ENCODE measurements around the gene ATXN2. TPM values are rescaled to one million over a fixed set of nuclear protein-coding genes. Genes with fewer than 3 reads are reported as not detected.
"Not testable (repeated sequence)": the region's sequence is repeated elsewhere in the genome, so short reads cannot be mapped to it uniquely, and the experiment has no call there.

The ATXN2 gene
- total RNA-seq, 1 donor from 2014 or later, result 79.1 TPM

DNA sequence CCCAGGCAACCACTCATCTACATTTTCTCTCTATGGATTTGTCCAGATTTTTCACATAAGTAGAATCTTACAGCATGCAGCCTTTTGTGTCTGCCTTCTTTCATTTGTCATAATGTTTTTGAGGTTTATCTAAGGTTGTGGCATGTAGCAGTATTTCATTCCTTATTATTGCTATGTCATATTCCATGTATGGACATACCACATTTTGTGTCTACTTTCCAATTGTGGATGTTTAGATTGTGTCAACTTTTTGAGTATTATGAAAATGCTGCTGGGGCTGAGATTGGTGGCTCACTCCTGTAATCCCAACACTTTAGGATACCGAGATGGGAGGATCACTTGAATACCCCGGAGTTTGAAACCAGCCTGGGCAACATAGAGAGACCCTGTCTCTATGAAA lies 3.2 kb upstream of the ATXN2 start:
- no peak for FAIRE-seq
- no peak for DNase-seq (ENCODE audit: low spot score in 2 of 2)

DNA sequence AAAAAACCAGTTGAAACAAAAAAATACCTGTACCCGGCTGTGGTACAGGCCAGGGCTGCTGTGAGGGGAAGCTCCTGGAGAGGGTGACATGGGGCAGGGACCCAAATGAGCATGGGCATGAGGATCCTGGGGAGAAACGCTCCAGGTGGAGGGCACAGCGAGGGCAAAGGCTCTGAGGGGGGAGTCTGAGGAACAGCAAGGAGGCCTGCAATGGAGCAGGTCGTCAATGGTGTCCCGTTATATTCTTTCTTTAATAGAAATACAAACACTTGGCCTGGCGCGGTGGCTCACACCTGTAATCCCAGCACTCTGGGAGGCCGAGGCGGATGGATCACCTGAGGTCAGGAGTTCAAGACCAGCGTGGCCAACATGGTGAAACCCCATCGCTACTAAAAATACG lies 1.9 kb upstream of the ATXN2 start:
- not testable (repeated sequence) for FAIRE-seq; DNase-seq (ENCODE audit: low spot score in 2 of 2)

DNA sequence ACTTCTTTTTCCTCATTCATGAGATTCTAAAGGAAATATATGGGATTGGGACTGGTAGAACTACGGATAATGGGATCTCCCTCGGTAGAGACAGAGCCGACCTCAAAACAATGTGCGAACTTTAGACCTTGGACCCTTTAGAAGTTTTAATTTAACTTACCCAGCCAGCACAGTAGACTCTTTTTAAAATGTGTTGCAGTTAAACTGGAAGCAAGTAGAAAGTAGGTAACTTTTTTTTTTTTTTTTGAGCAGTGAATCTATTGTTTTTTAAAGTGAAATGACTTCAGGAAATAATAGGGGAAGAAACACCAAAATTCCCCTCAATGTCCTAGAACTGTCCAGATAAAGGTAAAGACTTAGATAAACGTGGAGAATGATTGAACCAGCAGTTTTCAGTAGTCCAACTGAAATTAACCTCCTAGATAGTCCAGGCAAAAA lies 1.1 kb upstream of the ATXN2 start:
- DNase-seq (ENCODE audit: low spot score in 2 of 2), result no peak
- FAIRE-seq, result no peak

DNA sequence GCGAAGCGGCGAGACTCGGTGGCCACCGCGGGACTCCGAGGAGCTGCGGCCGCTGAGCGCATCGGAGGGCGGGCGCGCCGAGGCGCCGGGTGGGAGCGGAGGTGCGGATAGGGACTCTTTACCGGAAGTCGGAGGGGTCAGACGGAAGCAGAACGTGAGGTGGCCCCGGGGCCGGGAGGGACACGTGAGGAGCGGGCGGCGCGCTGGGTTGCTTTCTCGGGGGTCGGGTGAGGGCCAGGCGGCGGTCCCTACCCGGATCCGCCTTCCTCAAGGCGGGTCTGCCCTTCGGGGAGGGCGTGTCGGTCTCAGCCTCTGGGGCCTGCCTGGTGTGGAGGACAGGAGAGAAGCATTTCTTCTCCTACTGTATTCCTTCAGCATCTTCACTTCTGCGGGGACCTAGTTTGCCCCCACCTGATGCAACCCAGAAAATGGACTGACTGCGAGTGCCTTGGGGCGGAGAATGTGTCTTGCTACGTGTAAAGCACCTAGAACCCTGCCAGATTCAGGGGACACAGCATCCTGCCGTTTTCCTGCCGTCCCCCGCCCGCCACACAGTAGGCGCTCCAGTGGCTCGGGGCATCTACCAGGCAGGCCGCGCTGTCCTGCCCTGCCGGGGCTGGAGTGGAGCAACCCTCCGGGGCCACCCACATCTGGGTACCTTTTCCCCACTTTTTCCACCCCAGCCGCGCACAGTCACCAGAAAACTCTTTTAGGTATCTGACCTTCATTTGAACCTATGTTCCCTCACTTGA lies 514 bp upstream of the ATXN2 start:
- DNase-seq (ENCODE audit: low spot score in 2 of 2) (peak; percentile 85 to 87), FAIRE-seq (no peak)

DNA sequence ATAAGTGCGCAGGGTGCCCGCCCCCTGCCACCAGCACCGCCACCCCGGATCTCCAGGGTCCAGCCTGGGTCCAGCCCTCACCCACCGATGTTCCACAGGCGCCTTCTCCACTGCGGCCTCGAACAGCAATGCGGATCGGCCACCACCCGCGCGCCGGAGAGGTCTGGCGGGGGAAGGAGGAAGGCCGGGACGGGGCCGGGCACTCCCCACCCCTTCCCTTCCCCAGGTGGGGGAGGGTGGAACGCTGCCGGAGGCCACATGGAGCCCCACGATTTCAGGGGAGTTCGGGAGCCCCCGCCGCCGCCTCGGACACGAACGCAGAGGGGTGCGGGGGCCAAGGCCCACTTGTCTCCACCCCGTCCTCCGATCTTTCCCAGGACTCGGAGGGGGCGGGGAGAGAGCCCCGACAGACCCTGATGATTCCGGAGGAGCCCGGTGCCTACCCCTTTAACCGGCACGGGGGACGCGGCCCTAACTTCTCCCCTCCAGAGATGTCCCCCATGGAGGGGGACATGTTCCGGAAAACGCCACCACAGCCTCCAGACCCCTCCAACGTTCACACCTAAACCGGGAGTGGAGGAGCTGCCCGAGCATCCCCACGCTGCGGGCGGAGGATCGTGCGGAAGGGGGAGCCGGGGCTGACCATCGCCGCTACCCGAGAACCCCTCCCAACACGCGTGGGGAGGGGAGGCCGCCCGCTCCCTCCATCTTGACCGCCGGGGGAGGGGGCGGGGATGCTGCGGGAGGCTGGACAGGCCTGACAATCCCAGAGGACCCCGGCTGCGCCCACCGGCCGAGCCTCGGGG lies 1.1 kb downstream of the ATXN2 start:
- no peak for FAIRE-seq
- DNase-seq (ENCODE audit: low spot score in 2 of 2), result peak; percentile 54 to 64

DNA sequence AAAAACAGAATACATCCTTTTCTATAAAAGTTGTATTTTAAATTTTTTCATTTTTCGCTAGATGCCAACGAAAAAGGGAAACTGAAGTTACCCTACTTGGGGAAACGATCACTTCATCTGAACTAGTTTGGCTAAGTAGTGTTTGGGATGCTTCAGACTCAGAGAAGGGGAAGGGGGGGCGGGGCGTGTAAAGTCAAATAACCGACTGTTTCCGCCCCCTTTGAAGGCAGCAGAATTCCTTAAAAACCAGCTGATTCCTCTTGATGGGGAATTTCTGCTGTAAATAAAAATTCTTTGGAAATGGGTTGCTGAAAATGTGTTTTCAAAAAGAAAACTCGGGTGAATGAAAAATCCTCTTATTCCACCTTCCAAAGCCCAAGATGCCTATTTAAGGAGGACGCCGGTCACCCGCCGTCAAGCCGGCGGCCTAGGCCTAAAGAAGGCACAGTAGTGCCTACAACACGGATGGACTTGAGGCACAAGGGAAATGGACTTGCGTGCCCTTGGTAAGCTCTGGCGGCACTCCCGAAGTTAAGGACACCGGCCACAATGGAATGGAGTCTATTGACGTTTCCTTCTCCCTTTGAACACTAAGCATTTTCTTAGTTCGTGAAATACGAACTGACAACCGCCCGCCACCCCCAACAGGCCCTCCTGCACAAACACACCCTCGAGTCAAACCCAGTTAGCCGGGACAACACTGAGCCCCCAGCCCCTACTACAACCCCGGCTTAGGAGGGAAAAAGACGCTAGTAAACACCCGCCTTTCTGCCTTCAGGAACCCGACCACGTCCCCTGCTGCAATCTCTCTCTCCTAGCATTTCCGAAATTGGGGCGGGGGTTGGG lies 1.9 kb downstream of the ATXN2 start:
- FAIRE-seq (no peak), DNase-seq (ENCODE audit: low spot score in 2 of 2) (peak; percentile 46 to 47)

DNA sequence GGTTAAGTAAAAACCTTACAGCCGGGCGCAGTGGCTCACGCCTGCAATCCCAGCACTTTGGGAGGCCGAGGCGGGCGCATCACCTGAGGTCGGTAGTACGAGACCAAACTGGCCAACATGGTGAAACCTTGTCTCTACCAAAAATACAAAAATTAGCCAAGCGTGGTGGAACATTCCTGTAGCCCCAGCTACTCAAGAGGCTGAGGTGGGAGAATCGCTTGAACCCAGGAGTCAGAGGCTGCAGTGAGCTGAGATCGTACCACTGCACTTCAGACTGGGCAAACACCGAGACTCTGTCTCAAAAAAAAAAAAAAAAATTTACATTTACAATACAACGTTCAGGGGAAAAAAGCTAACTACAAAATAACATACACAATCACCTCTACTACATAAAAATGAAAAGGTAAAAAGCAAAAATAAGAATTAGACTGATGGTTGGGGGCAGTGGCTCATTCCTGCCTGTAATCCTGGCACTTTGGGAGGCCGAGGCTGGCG lies 3.7 kb downstream of the ATXN2 start:
- not testable (repeated sequence) for DNase-seq (ENCODE audit: low spot score in 2 of 2); FAIRE-seq

DNA sequence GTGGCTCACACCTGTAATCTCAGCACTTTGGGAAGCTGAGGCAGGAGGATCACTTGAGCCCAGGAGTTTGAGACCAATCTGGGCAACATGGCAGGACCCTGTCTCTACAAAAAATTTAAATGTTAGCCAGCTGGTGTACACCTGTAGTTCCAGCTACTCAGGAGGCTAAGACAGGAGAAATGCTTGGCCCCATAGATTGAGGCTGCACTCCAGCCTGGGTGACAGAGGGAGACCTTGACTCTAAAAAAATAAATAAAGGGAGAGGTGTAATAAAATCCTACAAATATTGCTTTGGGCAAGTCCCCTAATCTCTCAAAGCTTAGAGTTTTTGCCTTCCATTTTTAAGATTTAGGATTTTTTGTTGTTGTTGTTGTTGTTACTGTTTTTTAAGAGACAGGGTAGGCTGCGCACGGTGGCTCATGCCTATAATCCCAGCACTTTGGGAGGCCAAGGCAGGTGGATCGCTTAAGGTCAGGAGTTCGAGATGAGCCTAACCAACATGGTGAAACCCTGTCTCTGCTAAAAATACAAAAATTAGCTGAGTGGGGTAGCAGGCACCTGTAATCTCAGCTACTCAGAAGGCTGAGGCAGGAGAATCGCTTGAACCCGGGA lies 7.6 kb downstream of the ATXN2 start:
- not testable (repeated sequence) for FAIRE-seq

DNA sequence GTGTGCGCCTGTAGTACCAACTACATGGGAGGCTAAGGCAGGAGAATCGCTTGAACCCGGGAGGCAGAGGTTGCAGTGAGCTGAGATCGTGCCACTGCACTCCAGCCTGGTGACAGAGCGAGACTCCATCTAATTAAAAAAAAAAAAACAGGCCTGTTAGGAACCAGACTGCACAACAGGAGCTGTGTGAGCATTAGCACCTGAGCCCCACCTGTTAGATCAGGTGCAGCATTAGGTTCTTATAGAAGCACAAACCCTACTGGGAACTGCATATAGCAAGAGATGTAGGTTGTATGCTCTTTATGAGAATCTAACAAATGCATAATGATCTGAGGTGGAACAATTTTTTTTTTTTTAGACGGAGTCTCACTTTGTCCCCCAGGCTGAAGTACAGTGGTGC lies 8.6 kb downstream of the ATXN2 start:
- DNase-seq (ENCODE audit: low spot score in 2 of 2), result no peak
- FAIRE-seq, result no peak

More for the DNA sequence above, 7.6 kb downstream of the ATXN2 start:
- DNase-seq (ENCODE audit: low spot score in 2 of 2), result not testable (repeated sequence)

DNA sequence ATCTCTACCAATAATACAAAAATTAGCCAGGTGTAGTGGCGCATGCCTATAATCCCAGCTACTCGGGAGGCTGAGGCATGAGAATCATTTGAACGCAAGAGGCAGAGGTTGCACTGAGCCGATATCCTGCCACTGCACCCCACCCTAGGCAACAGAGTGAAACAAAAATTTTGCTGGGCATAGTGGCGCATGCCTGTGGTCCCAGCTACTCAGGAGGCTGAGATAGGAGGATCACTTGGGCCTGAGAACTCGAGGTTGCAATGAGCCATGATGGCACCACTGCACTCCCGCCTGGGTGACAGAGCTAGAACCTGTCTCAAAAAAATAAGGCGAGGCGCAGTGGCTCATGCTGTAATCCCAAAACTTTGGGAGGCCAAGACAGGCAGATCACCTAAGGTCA lies 9.5 kb downstream of the ATXN2 start:
- DNase-seq (ENCODE audit: low spot score in 2 of 2) (no peak), FAIRE-seq (no peak)

DNA sequence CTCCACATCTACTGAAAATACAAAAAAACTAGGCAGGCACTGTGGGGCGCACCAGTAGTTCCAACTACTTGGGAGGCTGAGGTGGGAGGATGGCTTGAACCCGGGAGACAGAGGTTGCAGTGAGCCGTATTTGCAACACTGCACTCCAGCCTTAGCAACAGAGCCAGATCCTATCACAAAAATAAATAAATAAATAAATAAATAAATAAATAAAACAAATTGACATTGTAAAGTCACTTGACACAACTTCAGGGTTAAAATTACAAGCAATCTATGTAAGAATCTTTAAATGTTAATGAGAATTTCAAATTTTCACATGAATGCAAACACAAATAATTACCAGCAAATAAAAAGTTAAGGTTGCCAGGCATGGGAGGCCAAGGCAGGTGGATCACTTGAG lies 11.1 kb downstream of the ATXN2 start:
- DNase-seq (ENCODE audit: low spot score in 2 of 2) (no peak), FAIRE-seq (no peak)

DNA sequence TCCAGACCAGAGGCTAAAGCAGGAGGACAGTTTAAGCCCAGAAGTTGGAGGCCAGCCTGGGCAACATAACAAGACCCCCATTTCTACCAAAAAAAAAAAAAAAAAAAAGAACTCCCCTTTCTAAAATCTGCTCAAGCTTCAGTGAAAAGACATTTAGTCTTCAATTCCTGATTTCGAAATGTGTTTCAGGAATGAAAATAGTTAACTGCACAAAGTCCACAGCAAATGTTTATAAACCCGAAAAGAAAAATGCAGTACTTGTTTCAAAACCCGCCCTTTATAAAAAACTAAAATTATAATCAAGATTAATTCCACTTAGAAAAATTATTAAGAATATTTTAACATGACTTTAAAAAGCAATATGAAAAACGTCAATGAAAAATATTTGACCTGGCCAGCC lies 12.1 kb downstream of the ATXN2 start:
- FAIRE-seq (no peak), DNase-seq (ENCODE audit: low spot score in 2 of 2) (no peak)

DNA sequence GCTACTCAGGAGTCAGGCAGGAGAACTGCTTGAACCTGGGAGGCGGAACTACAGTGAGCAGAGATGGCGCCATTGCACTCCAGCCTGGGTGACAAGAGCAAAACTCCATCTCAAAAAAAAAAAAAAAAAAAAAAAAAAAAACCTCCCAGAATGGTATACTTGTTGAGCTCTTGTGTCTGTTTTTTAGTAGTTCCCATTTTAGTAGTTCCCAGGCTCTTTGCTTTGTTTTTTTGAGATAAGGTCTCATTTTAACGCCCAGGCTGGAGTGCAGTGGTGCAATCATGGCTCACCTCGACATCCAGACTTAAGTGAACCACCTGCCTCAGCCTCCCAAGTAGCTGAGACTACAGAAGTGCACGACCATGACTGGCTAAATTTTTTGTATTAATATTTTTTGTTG lies 13.4 kb downstream of the ATXN2 start:
- DNase-seq (ENCODE audit: low spot score in 2 of 2) (no peak), FAIRE-seq (no peak)

DNA sequence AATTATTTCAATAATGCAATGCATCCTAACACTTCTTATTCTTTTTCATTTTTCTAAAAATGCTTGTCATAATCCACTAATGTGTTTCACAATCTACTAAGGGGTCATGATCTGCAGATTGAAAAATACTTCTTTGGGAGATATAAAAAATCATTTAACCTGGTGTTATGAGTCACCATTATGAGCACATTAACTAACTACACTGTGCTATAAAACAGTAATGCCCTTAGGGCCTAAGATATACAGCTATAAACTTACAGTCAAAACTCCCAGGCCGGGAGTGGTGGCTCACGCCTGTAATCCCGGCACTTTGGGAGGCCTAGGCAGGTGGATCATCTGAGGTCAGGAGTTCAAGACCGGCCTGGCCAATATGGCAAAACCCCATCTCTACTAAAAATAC lies 14.2 kb downstream of the ATXN2 start:
- FAIRE-seq, result no peak

DNA sequence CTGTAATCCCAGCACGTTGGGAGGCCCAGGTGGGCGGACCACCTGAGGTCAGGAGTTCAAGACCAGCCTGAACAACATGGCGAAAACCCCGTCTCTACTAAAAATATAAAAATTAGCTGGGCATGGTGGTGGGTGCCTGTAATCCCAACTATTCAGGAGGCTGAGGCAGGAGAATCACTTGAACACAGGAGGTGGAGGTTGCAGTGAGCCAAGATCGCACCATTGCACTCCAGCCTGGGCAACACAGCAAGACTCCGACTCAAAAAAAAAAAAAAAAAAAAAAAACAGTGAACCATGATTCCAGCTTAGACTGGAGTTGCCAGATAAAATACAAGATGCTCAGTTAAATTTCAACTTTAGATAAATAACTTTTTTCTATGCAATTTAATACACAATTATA lies 15.6 kb downstream of the ATXN2 start:
- FAIRE-seq; DNase-seq (ENCODE audit: low spot score in 2 of 2): not testable (repeated sequence)

More for the DNA sequence above, 14.2 kb downstream of the ATXN2 start:
- no peak for DNase-seq (ENCODE audit: low spot score in 2 of 2)

DNA sequence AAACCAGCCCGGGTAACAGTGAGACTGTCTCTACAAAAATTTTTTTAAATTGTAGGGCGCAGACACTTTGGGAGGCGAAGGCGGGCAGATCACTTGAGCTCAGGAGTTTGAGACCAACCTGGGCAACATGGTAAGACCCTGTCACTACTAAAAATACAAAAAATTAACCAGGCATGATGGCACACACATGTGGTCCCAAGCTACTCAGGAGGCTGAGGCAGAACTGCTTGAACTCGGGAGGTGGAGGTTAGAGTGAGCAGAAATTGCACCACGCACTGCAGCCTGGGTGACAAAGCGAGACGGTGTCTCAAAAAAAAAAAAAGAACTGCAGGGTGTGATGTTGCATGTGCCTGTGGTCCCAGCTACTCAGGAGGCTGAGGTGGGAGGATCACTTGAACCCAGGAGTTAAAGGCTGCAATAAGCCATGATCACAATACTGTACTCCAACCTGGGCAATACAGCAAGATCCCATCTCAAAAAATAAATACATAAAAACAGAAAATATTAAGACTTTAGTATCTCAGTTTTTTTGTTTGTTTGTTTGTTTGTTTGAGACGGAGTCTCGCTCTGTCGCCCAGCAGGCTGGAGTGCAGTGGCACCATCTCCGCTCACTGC lies 16.9 kb downstream of the ATXN2 start:
- FAIRE-seq (no peak), DNase-seq (ENCODE audit: low spot score in 2 of 2) (no peak)

DNA sequence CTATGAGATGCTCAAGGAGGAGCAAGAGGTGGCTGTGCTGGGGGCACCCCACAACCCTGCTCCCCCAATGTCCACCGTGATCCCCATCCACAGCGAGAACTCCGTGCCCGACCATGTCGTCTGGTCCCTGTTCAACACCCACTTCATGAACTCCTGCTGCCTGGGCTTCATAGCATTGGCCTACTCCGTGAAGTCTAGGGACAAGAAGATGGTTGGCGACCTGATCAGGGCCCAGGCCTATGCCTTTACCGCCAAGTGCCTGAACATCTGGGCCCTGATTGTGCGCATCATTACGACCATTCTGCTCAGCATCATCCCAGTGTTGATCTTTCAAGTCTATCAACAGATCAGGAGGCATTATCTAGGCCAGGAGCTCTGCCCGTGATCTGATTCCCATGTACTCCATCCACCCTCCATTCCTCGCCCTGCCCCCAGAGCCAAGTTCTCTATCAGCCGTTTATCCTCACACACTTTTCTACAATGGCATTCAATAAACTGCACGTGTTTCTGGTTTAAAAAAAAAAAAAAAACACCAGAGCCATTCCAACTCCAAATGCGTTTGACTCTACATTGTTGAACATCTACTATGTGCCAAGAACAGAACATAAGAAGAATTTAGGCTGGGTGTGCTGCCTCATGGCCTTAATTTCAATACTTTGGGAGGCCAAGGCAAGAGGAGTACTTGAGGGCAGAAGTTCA lies 17.5 kb downstream of the ATXN2 start:
- FAIRE-seq, result no peak

DNA sequence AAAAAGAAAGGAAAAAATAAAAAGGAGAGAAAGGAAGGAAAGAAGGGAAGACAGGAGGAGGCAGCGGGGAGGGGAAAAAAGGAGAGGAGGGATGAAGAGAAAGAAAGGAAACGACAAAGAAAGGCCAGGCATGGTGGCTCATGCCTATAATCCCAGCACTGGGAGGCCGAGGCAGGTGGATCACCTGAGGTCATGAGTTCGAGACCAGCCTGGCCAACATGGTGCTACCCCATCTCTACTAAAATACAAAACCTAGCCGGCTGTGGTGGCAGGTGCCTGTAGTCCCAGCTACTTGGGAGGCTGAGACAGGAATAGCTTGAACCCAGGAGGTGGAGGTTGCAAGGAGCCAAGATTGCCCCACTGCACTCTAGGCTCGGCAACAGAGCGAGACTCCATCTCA lies 18.4 kb downstream of the ATXN2 start:
- FAIRE-seq (no peak), DNase-seq (ENCODE audit: low spot score in 2 of 2) (no peak)

More for the DNA sequence above, 17.5 kb downstream of the ATXN2 start:
- DNase-seq (ENCODE audit: low spot score in 2 of 2), result no peak

DNA sequence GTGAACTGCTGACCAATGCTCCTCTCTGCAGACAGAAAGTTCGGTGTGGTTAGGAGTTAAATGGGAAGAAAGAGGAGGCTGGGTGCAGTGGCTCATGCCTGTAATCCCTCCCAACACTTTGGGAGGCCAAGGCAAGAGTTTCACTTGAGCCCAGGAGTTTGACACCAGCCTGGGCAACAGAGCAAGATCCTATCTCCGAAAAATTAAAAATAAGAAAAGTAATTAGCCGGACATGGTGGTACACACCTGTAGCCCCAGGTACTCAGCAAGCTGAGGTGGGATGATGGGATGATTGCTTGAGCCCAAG lies 19.0 kb downstream of the ATXN2 start:
- no peak for FAIRE-seq
- DNase-seq (ENCODE audit: low spot score in 2 of 2), result no peak

Data from frontal cortex (tissue), 4 donors.